Common myeloid progenitor, CD34-positive (primary cell): ENCODE data around the gene ACO1.

ENCODE experiments used
- CTCF ChIA-PET: fragments of 350-600 bp; sonication (Branson Sonifier 250); formaldehyde crosslinking; loops from one replicate; lab custom pipeline; 2021; ENCODE audit warnings: antibody characterized with exemption; lab: Charles Lee
- POLR2A ChIA-PET: fragments of 350-600 bp; sonication (Branson Sonifier 250); formaldehyde crosslinking; loops from one replicate; lab custom pipeline; 2021; ENCODE audit warnings: antibody characterized with exemption; lab: Charles Lee
- DNase-seq, 3 donors: peaks; one replicate each; pipeline versions ENCODE4 v3.0.0 to v3.0.0-alpha.2; 2013
- H3K27ac ChIP-seq, 2 experiments: 1 replicate in 1 of 2; 2 replicates in 1 of 2; pipeline ENCODE4 v1.7.0; 2013; ENCODE audit warnings: inconsistent platforms in 2 of 2, low read length in 2 of 2, mild to moderate bottlenecking in 2 of 2, low read depth in 1 of 2, moderate library complexity in 1 of 2; ENCODE audit not compliant: severe bottlenecking in 2 of 2, insufficient read depth in 1 of 2, poor library complexity in 1 of 2
- H3K27me3 ChIP-seq, 5 experiments: replicated peaks in 2 of 5; 1 replicate in 3 of 5; 2 replicates in 2 of 5; pipeline versions ENCODE4 v1.6.1 to v1.7.0; 2013; ENCODE audit warnings: low read length in 4 of 5, mild to moderate bottlenecking in 2 of 5, moderate library complexity in 2 of 5, inconsistent platforms in 1 of 5; ENCODE audit not compliant: insufficient read depth in 5 of 5, control insufficient read depth in 4 of 5
- H3K36me3 ChIP-seq, 4 experiments: 1 replicate in 2 of 4; 2 replicates in 2 of 4; pipeline versions ENCODE4 v1.6.1 to v1.7.0; 2013; ENCODE audit warnings: low read length in 3 of 4, control low read depth in 1 of 4, mild to moderate bottlenecking in 1 of 4; ENCODE audit not compliant: control insufficient read depth in 4 of 4, insufficient read depth in 4 of 4
- H3K4me1 ChIP-seq, 4 experiments: 1 replicate in 3 of 4; 2 replicates in 1 of 4; pipeline versions ENCODE4 v1.6.1 to v1.7.1; 2013; ENCODE audit warnings: low read length in 3 of 4, mild to moderate bottlenecking in 3 of 4, control low read depth in 1 of 4, inconsistent platforms in 1 of 4, moderate library complexity in 1 of 4; ENCODE audit not compliant: control insufficient read depth in 4 of 4, insufficient read depth in 4 of 4; ENCODE audit errors: control extremely low read depth in 1 of 4
- H3K4me3 ChIP-seq, 7 experiments: 1 replicate in 4 of 7; 2 replicates in 3 of 7; pipeline versions ENCODE4 v1.5.1 to v1.7.0; 2013; ENCODE audit warnings: mild to moderate bottlenecking in 7 of 7, low read length in 6 of 7, moderate library complexity in 6 of 7, inconsistent platforms in 2 of 7, low read depth in 2 of 7, control low read depth in 1 of 7; ENCODE audit not compliant: insufficient read depth in 4 of 7, control insufficient read depth in 1 of 7; ENCODE audit errors: extremely low read depth in 1 of 7
- H3K9me3 ChIP-seq, 5 experiments: 1 replicate in 4 of 5; 2 replicates in 1 of 5; pipeline versions ENCODE4 v1.6.1 to v1.7.1; 2013; ENCODE audit warnings: low read length in 4 of 5, mild to moderate bottlenecking in 2 of 5, inconsistent platforms in 1 of 5, low read depth in 1 of 5, moderate library complexity in 1 of 5; ENCODE audit not compliant: control insufficient read depth in 4 of 5, insufficient read depth in 2 of 5; ENCODE audit errors: control extremely low read depth in 1 of 5
- WGBS: methylation state at CpG from one replicate; pipeline ENCODE4 v1.1.5; 2013; ENCODE audit not compliant: insufficient coverage; 5-methylcytosine and 5-hydroxymethylcytosine counted together

Gene ACO1

DNA sequence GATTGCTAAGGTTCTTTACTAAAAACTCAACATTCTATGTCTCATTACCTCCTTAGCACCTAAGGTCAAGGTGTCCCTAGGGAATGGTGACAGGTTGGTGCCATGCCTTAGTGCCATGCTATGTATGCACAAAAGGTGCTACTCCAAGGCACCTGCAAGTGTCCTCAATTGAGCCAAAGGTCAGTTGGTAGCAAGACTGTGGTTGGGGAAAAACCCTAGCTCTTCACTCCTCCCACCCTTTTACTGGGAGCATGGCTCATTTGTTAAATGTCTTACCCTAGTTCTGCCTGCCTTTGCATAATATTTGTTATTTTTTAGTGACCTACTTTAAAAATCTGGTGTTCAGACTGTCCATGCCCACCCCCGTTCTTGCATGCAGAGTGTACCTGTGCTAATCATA lies 17.0 kb downstream of the ACO1 start:
- ChIA-PET CTCF (interaction anchor here (1.0 to 1.5 kb wide), 3 partner anchors 13 to 22 kb away, joined by 3 to 6 read pairs (median 5); partner anchors contain the start of gene ACO1), POLR2A (no interaction called here)
- Histone ChIP-seq H3K27me3 (no peaks in the 10 kb centered on the region), H3K27ac (no peak overlapping the region), H3K4me3 (no peak overlapping the region), H3K36me3 (peaks cover 0 to 17% (median 6%) of the 10 kb centered on the region in 4 experiments), H3K9me3 (peaks cover 0 to 12% (median 2%) of the 10 kb centered on the region in 5 experiments), H3K4me1 (no peaks in the 10 kb centered on the region)
- DNase-seq: no peak
- WGBS: no CpG with 5 or more reads among the region's 1 CpG

DNA sequence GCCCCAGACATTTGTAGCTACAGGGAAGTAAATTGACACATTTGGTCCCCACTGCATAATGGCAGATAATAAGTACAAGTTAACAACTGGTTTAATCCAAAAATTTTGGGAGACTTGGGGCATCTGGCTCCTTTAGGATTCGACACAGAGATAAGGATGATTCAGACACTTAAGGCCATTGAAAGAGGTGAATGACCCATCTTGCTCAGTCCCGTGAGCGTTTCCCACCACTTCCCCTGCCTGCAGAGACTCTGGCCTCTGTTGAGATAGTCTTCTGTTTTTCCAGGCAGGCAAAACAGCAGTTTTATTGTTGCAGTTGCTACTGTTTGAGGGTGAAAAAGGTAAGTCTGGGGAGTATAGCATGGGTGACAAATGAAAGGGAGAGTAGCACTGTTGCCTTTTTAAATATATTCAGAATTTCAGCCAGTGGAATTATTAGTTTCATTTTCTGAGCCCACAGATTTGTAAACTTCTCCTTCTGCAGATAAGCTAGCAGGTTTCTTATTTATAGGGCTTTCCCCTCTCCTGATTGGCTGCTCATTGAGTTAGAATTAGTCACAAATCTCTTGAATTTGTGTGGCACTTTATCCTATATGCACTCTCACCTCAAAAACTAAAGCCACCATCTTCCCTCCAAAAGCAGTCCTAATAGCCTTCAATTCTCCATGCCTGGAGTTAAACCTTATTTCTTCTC lies 19.3 kb downstream of the ACO1 start:
- peaks cover 0 to 13% (median 2%) of the 10 kb centered on the region in 5 experiments for H3K9me3 ChIP-seq
- WGBS: 92% methylated on average over 3 of the region's 3 CpGs
- POLR2A ChIA-PET: no interaction called here
- no peaks in the 10 kb centered on the region for H3K4me1 ChIP-seq
- no peaks in the 10 kb centered on the region for H3K27me3 ChIP-seq
- H3K36me3 ChIP-seq: peaks cover 3 to 36% (median 15%) of the 10 kb centered on the region in 4 experiments
- CTCF ChIA-PET: no interaction called here
- DNase-seq: no peak
- H3K4me3 ChIP-seq: no peak overlapping the region
- H3K27ac ChIP-seq: no peak overlapping the region

DNA sequence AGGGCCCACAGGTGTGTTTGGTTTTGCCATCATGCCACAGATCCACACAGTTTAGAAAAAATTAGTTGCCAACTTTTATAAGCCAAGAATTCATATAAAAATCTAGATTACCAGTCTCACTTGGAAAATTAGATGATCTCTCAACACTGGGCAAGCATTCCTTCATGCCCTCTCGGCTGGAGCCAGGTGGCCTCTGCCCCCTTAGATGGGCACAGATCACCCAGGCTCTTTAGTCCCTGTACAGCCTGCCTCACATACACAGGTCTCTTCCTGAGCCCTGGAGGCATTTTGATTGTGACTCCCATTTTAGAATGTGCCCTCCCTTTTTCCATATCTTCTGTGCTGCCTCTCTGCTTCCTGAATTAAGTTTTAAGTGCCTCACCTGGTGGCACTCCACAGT lies 20.0 kb downstream of the ACO1 start:
- ChIA-PET CTCF (no interaction called here), POLR2A (no interaction called here)
- H3K27me3 ChIP-seq: no peaks in the 10 kb centered on the region
- WGBS: 100% methylated on average over 1 of the region's 1 CpG
- peaks cover 3 to 43% (median 16%) of the 10 kb centered on the region in 4 experiments for H3K36me3 ChIP-seq
- H3K27ac ChIP-seq: no peak overlapping the region
- no peak overlapping the region for H3K4me3 ChIP-seq
- DNase-seq: no peak
- H3K9me3 ChIP-seq: peaks cover 0 to 13% (median 2%) of the 10 kb centered on the region in 5 experiments
- H3K4me1 ChIP-seq: no peaks in the 10 kb centered on the region

DNA sequence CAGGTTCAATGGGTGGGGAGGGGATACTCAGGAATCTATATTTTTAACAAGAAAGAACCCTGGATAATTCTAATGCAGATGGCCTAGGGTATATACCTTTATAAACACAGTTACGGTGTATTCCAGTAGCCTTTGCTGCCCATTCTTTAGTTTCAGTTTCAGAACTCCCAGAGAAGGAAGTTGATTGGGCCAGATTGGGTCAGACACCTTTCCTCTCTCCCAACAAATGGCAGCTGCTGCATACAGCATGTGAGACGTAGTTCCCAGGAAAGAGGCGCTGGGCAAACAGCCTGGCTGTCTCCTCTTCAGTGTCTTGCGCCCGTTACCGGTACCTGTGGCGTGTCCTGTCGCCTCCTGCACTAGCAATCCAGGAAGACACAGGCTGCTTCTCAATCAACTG lies 20.4 kb downstream of the ACO1 start:
- no peak for DNase-seq
- no peak overlapping the region for H3K4me3 ChIP-seq
- H3K27ac ChIP-seq: no peak overlapping the region
- peaks cover 3 to 44% (median 18%) of the 10 kb centered on the region in 4 experiments for H3K36me3 ChIP-seq
- ChIA-PET POLR2A (no interaction called here), CTCF (no interaction called here)
- no peaks in the 10 kb centered on the region for H3K27me3 ChIP-seq
- peaks cover 0 to 13% (median 2%) of the 10 kb centered on the region in 5 experiments for H3K9me3 ChIP-seq
- H3K4me1 ChIP-seq: no peaks in the 10 kb centered on the region
- 94% methylated on average over 6 of the region's 8 CpGs for WGBS

DNA sequence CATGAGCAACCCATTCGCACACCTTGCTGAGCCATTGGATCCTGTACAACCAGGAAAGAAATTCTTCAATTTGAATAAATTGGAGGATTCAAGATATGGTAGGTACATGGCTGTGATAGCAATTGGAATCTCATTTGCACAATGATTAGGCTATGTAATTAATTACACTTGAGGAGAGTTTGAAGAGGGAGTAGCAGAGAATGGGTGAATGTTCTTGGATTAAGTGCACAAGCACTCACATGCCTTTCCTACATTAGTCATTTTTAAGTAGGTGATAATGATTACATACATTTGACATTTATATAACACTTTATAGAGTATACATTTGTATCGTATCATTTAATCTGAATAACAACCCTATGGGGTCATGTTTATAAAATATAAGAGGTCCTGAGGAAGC lies 21.1 kb downstream of the ACO1 start:
- DNase-seq: no peak
- WGBS: 100% methylated on average over 1 of the region's 2 CpGs
- CTCF ChIA-PET: no interaction called here
- Histone ChIP-seq H3K4me1 (no peaks in the 10 kb centered on the region), H3K36me3 (peaks cover 3 to 44% (median 18%) of the 10 kb centered on the region in 4 experiments), H3K9me3 (peaks cover 0 to 13% (median 2%) of the 10 kb centered on the region in 5 experiments), H3K27me3 (no peaks in the 10 kb centered on the region), H3K27ac (no peak overlapping the region), H3K4me3 (no peak overlapping the region)
- POLR2A ChIA-PET: no interaction called here

DNA sequence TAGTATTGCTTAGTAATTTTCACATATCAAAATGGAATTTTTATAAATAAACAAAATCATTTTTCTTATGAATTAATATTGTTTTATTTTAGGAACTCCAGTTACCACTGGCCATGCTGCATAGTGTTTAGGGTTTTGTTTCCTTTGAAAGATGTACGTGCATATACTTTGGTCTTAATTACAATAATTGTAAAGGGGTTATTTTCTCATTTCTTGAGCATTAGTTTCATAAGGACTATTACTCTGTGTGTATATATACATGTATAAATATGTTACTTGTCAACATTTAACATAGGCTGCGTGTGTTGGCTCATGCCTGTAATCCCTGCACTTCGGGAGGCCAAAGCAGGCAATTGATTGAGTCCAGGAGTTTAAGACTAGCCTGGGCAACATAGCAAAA lies 21.6 kb downstream of the ACO1 start:
- peaks cover 3 to 48% (median 20%) of the 10 kb centered on the region in 4 experiments for H3K36me3 ChIP-seq
- no peaks in the 10 kb centered on the region for H3K27me3 ChIP-seq
- H3K4me1 ChIP-seq: no peaks in the 10 kb centered on the region
- no peak for DNase-seq
- 100% methylated on average over 1 of the region's 3 CpGs for WGBS
- ChIA-PET POLR2A (no interaction called here), CTCF (interaction anchor here (2.1 kb wide), 1 partner anchor 31 kb away, joined by 4 read pairs; no protein-coding TSS in a partner anchor)
- no peak overlapping the region for H3K27ac ChIP-seq
- no peak overlapping the region for H3K4me3 ChIP-seq
- H3K9me3 ChIP-seq: peaks cover 0 to 13% (median 2%) of the 10 kb centered on the region in 5 experiments

DNA sequence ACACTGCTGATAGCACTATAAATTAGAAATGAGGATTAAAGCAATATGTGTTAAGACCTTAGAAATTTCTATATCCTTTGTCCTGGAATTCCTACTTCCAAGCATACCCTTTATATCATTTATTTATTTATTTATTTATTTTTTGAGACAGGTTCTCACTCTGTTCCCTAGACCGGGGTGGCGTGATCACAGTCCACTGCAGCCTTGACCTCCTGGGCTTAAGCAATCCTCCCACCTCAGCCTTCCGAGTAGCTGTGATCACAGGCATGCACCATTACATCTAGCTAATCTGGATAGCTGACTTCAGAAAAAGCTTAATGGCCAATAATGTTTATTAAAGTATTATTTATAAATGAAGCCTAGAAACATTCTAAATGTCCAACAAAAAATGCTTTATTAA lies 27.3 kb downstream of the ACO1 start:
- peaks cover 9 to 34% (median 15%) of the 10 kb centered on the region in 4 experiments for H3K36me3 ChIP-seq

More for the DNA sequence above, 27.3 kb downstream of the ACO1 start:
- Histone ChIP-seq H3K4me3 (no peak overlapping the region), H3K27me3 (no peaks in the 10 kb centered on the region), H3K9me3 (no peaks in the 10 kb centered on the region), H3K27ac (no peak overlapping the region), H3K4me1 (no peaks in the 10 kb centered on the region)
- 100% methylated on average over 2 of the region's 3 CpGs for WGBS
- DNase-seq: no peak
- POLR2A ChIA-PET: no interaction called here
- CTCF ChIA-PET: interaction anchor here (2.8 kb wide), 1 partner anchor 33 kb away, joined by 13 read pairs; no protein-coding TSS in a partner anchor
